ENCODE results near the gene CDH23. TPM values are rescaled to one million over a fixed set of nuclear protein-coding genes. Genes with fewer than 3 reads are reported as not detected.

CDH23 gene
- total RNA-seq, 2 donors from 2014 or later, result 1.7 to 11.2 TPM

GRCh38 chr10:71604324-71605018, 207.8 kb downstream of the CDH23 start:
- DNase-seq (ENCODE audit: low spot score in 2 of 2) (no peak), ATAC-seq (no peak)
- Mint-ChIP-seq H3K27ac (no peak overlapping the region), H3K36me3 (no peaks in the 10 kb centered on the region), H3K9me3 (no peaks in the 10 kb centered on the region)

GRCh38 chr10:71605263-71605962, 208.7 kb downstream of the CDH23 start:
- H3K27ac Mint-ChIP-seq, result no peak overlapping the region
- no peaks in the 10 kb centered on the region for H3K36me3 Mint-ChIP-seq
- ATAC-seq (peak; percentile 39 to 41), DNase-seq (ENCODE audit: low spot score in 2 of 2) (no peak)
- no peaks in the 10 kb centered on the region for H3K9me3 Mint-ChIP-seq

GRCh38 chr10:71606257-71607081, 209.7 kb downstream of the CDH23 start:
- DNase-seq (ENCODE audit: low spot score in 2 of 2) (no peak), ATAC-seq (no peak)
- H3K27ac Mint-ChIP-seq, result peak overlapping the region in 1 of 2 donors; percentile 69
- no peaks in the 10 kb centered on the region for H3K9me3 Mint-ChIP-seq
- no peaks in the 10 kb centered on the region for H3K36me3 Mint-ChIP-seq

- ATAC-seq (no peak), DNase-seq (ENCODE audit: low spot score in 2 of 2) (no peak)
- no peaks in the 10 kb centered on the region for H3K36me3 Mint-ChIP-seq
These were observed 210.3 kb downstream of the CDH23 start for GRCh38 chr10:71607082-71607443.

GRCh38 chr10:71608819-71609768, 212.4 kb downstream of the CDH23 start:
- ATAC-seq, result peak; percentile 50 to 63
- H3K36me3 Mint-ChIP-seq, result no peaks in the 10 kb centered on the region
- H3K27ac Mint-ChIP-seq, result no peak overlapping the region
- no peaks in the 10 kb centered on the region for H3K9me3 Mint-ChIP-seq
- peak in 1 of 2 donors; percentile 73 for DNase-seq (ENCODE audit: low spot score in 2 of 2)

More at GRCh38 chr10:71607082-71607443, 210.3 kb downstream of the CDH23 start:
- Mint-ChIP-seq H3K9me3 (no peaks in the 10 kb centered on the region), H3K27ac (no peak overlapping the region)

GRCh38 chr10:71610651-71611050, 213.9 kb downstream of the CDH23 start:
- H3K36me3 Mint-ChIP-seq, result no peaks in the 10 kb centered on the region
- no peaks in the 10 kb centered on the region for H3K9me3 Mint-ChIP-seq
- no peak overlapping the region for H3K27ac Mint-ChIP-seq
- ATAC-seq (no peak), DNase-seq (ENCODE audit: low spot score in 2 of 2) (no peak)

- H3K36me3 Mint-ChIP-seq, result no peaks in the 10 kb centered on the region
- no peak overlapping the region for H3K27ac Mint-ChIP-seq
- DNase-seq (ENCODE audit: low spot score in 2 of 2) (no peak), ATAC-seq (no peak)
- no peaks in the 10 kb centered on the region for H3K9me3 Mint-ChIP-seq
These were observed 214.4 kb downstream of the CDH23 start for GRCh38 chr10:71611131-71611530.

GRCh38 chr10:71611709-71612422, 215.1 kb downstream of the CDH23 start:
- ATAC-seq (no peak), DNase-seq (ENCODE audit: low spot score in 2 of 2) (no peak)
- Mint-ChIP-seq H3K9me3 (no peaks in the 10 kb centered on the region), H3K36me3 (no peaks in the 10 kb centered on the region), H3K27ac (no peak overlapping the region)

GRCh38 chr10:71613261-71613777, 216.6 kb downstream of the CDH23 start:
- DNase-seq (ENCODE audit: low spot score in 2 of 2) (no peak), ATAC-seq (no peak)
- Mint-ChIP-seq H3K36me3 (no peaks in the 10 kb centered on the region), H3K27ac (no peak overlapping the region), H3K9me3 (no peaks in the 10 kb centered on the region)

GRCh38 chr10:71613877-71614276, 217.2 kb downstream of the CDH23 start:
- H3K27ac Mint-ChIP-seq, result no peak overlapping the region
- DNase-seq (ENCODE audit: low spot score in 2 of 2) (no peak), ATAC-seq (no peak)
- no peaks in the 10 kb centered on the region for H3K9me3 Mint-ChIP-seq
- H3K36me3 Mint-ChIP-seq, result no peaks in the 10 kb centered on the region

GRCh38 chr10:71614946-71615345, 218.2 kb downstream of the CDH23 start:
- ATAC-seq, result no peak
- DNase-seq (ENCODE audit: low spot score in 2 of 2), result no peak
- Mint-ChIP-seq H3K9me3 (no peaks in the 10 kb centered on the region), H3K36me3 (no peaks in the 10 kb centered on the region), H3K27ac (no peak overlapping the region)

GRCh38 chr10:71615538-71616329, 219.0 kb downstream of the CDH23 start:
- DNase-seq (ENCODE audit: low spot score in 2 of 2) (no peak), ATAC-seq (no peak)
- no peaks in the 10 kb centered on the region for H3K9me3 Mint-ChIP-seq
- H3K36me3 Mint-ChIP-seq, result no peaks in the 10 kb centered on the region
- H3K27ac Mint-ChIP-seq, result peak overlapping the region in 1 of 2 donors; percentile 23

GRCh38 chr10:71616817-71617654, 220.3 kb downstream of the CDH23 start:
- Mint-ChIP-seq H3K9me3 (no peaks in the 10 kb centered on the region), H3K27ac (peak overlapping the region; percentile 23 to 50), H3K36me3 (no peaks in the 10 kb centered on the region)
- no peak for ATAC-seq
- DNase-seq (ENCODE audit: low spot score in 2 of 2), result no peak

- DNase-seq (ENCODE audit: low spot score in 2 of 2) (no peak), ATAC-seq (no peak)
- H3K9me3 Mint-ChIP-seq, result no peaks in the 10 kb centered on the region
- H3K36me3 Mint-ChIP-seq, result no peaks in the 10 kb centered on the region
- no peak overlapping the region for H3K27ac Mint-ChIP-seq
These were observed 221.5 kb downstream of the CDH23 start for GRCh38 chr10:71618176-71618575.
